Panc1 (cell line): Measurements from ENCODE around the gene DHX36. TPM values are rescaled to one million over a fixed set of nuclear protein-coding genes. Genes with fewer than 3 reads are reported as not detected.

Experiments used
- ATAC-seq: fragments of 200-7000 bp; cut with Tn5 transposase; 2 replicates; pipeline ENCODE4 v1.9.1; 2020; ENCODE audit warnings: mild to moderate bottlenecking, moderate library complexity
- BruUV-seq: library from RNA; stranded (reverse); fragments of 400-500 nt; replicated peaks from 2 replicates; lab custom pipeline; 2021; lab: Mats Ljungman, UMichigan
- CTCF ChIA-PET: fragments of 300-600 bp; sonication (Branson Sonifier 250); formaldehyde crosslinking; loops from one replicate; lab custom pipeline; 2022; ENCODE audit warnings: antibody characterized with exemption; lab: Charles Lee
- POLR2A ChIA-PET: fragments of 300-600 bp; sonication (Branson Sonifier 250); formaldehyde crosslinking; loops from one replicate; lab custom pipeline; 2022; ENCODE audit warnings: antibody characterized with exemption; lab: Charles Lee
- DNase-seq: peaks from one replicate; pipeline ENCODE4 v3.0.0-alpha.2; 2010; ENCODE audit warnings: low read depth, low spot score
- H3K27ac ChIP-seq: 2 replicates; pipeline ENCODE4 v1.5.1; 2011; ENCODE audit warnings: mild to moderate bottlenecking, low read length, inconsistent platforms
- H3K27me3 ChIP-seq: fragments of 200-500 bp; sonication (Bioruptor generic); 2 replicates; pipeline ENCODE4 v1.6.0; 2014; ENCODE audit warnings: low read length, inconsistent platforms; ENCODE audit not compliant: control insufficient read depth, insufficient read depth
- H3K36me3 ChIP-seq: fragments of 200-500 bp; sonication (Bioruptor generic); 2 replicates; pipeline ENCODE4 v1.5.1; 2014; ENCODE audit warnings: inconsistent platforms, mild to moderate bottlenecking, low read length, moderate library complexity; ENCODE audit not compliant: control insufficient read depth, insufficient read depth
- H3K4me1 ChIP-seq: 2 replicates; pipeline ENCODE4 v1.5.1; 2011; ENCODE audit warnings: inconsistent platforms, mild to moderate bottlenecking, low read length, moderate library complexity; ENCODE audit not compliant: control insufficient read depth, insufficient read depth
- H3K4me3 ChIP-seq, 2 experiments: 2 replicates each; pipeline ENCODE4 v1.5.1; 2011 to 2012; ENCODE audit warnings: low read depth in 2 of 2, low read length in 2 of 2, mild to moderate bottlenecking in 2 of 2, inconsistent platforms in 1 of 2, moderate library complexity in 1 of 2
- H3K9me3 ChIP-seq: fragments of 200-500 bp; sonication (Bioruptor generic); 2 replicates; pipeline ENCODE4 v1.5.1; 2014; ENCODE audit warnings: low read depth, mild to moderate bottlenecking, inconsistent platforms, low read length, moderate library complexity; ENCODE audit not compliant: control insufficient read depth, insufficient read depth
- POLR2AphosphoS5 ChIP-seq: IDR thresholded peaks from 2 replicates; pipeline ENCODE4 v1.6.1; 2012; ENCODE audit warnings: mild to moderate bottlenecking, low read depth, low read length, moderate library complexity
- REST ChIP-seq, 2 experiments: IDR thresholded peaks; 2 replicates each; pipeline ENCODE4 v1.6.1; 2011 to 2012; ENCODE audit warnings: low read depth in 2 of 2, control low read depth in 1 of 2, low read length in 1 of 2, mild to moderate bottlenecking in 1 of 2, moderate library complexity in 1 of 2; ENCODE audit not compliant: insufficient read depth in 1 of 2
- SIN3A ChIP-seq: IDR thresholded peaks from 2 replicates; pipeline ENCODE4 v1.6.1; 2012; ENCODE audit warnings: low read depth, mild to moderate bottlenecking, low read length, moderate library complexity, borderline replicate concordance; ENCODE audit not compliant: insufficient read depth
- TCF7L2 ChIP-seq: IDR thresholded peaks from 2 replicates; pipeline ENCODE4 v1.6.1; 2011; ENCODE audit warnings: mild to moderate bottlenecking, low read depth, low read length, inconsistent platforms
- in situ Hi-C: cut with HindIII; loops from 2 replicates; pipeline ENCODE4 v1.10.0; 2016; ENCODE audit warnings: low sequenced_read_pairs, low pct_unique_long_range_greater_than_20kb
- intact Hi-C: fragments of 100-400 bp; cut with micrococcal nuclease; formaldehyde crosslinking; loops from one replicate; pipeline ENCODE4 v1.10.0; 2022; ENCODE audit not compliant: unreplicated experiment
- total RNA-seq: library from RNA; stranded (reverse); gene quantifications from one replicate; pipeline ENCODE4 v1.2.1, GENCODE V29; 2021; ENCODE audit not compliant: unreplicated experiment
- TF ChIP-seq, protein P1 (sequence below): fragments of 450-650 bp; IDR thresholded peaks from 2 replicates; pipeline ENCODE4 v1.5.1; 2017; ENCODE audit warnings: mild to moderate bottlenecking

The DHX36 gene
- total RNA-seq, 1 experiment from 2014 or later = 74.3 TPM

GRCh38 chr3:154250291-154250690 is 74.0 kb downstream of the DHX36 start:
- ChIA-PET POLR2A (no interaction called here), CTCF (no interaction called here)
- H3K27me3 ChIP-seq = no peaks in the 10 kb centered on the region
- ATAC-seq = no peak
- H3K4me1 ChIP-seq = no peaks in the 10 kb centered on the region
- intact Hi-C loops (loop anchor here (5.0 to 10.0 kb wide), 3 partner anchors 153 to 1225 kb away; no protein-coding TSS in a partner anchor), in situ Hi-C loops (no loop called here)
- TF ChIP-seq TCF7L2 (no peak), REST (IDR thresholded peaks at IDR 0.05; ENCODE audit: insufficient read depth in 1 of 2, low read depth in 2 of 2, low read length in 1 of 2) (no peak), POLR2AphosphoS5 (no peak), SIN3A (no peak)
- TF ChIP-seq, protein P1, sequence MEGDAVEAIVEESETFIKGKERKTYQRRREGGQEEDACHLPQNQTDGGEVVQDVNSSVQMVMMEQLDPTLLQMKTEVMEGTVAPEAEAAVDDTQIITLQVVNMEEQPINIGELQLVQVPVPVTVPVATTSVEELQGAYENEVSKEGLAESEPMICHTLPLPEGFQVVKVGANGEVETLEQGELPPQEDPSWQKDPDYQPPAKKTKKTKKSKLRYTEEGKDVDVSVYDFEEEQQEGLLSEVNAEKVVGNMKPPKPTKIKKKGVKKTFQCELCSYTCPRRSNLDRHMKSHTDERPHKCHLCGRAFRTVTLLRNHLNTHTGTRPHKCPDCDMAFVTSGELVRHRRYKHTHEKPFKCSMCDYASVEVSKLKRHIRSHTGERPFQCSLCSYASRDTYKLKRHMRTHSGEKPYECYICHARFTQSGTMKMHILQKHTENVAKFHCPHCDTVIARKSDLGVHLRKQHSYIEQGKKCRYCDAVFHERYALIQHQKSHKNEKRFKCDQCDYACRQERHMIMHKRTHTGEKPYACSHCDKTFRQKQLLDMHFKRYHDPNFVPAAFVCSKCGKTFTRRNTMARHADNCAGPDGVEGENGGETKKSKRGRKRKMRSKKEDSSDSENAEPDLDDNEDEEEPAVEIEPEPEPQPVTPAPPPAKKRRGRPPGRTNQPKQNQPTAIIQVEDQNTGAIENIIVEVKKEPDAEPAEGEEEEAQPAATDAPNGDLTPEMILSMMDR = no peak
- no peak overlapping the region for H3K4me3 ChIP-seq
- H3K27ac ChIP-seq = no peak overlapping the region
- no peaks in the 10 kb centered on the region for H3K9me3 ChIP-seq
- peaks cover 10% of the 10 kb centered on the region for H3K36me3 ChIP-seq
- no peak for DNase-seq
- BruUV-seq = no TSS peak

DNA sequence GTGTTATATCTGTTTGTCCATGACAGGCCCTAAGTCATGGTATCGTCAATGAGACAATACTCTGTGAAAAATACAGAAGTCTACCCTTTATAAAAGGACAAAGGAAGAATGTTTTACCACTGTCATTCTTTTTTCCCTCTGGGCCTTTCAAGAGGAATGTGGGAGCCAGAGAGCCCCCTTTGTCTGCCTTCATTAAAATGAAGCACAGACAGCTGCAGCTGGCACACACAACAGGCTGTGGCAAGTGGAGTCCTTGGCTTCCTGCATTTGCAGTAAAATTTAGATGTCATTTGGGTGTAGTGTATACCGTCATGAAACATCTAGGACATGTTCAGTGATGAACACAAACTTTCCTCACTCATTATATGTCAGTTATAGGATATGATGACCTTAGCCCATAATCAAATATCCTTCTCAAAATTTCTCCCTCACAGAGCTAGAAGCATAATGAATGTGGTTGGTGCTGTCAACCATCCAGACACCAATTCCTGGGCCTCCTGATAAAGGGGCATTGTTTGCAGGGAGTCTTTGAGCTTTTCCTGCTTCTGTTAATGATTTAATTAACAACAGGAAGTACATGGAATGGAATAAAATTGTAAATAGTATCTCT is 76.4 kb downstream of the DHX36 start:
- no peaks in the 10 kb centered on the region for H3K27me3 ChIP-seq
- H3K27ac ChIP-seq = no peak overlapping the region
- intact Hi-C loops = loop anchor here (10.0 kb wide), 1 partner anchor 123 kb away; the partner anchor contains the start of gene ARHGEF26
- DNase-seq = no peak
- CTCF ChIA-PET = no interaction called here
- ATAC-seq = no peak
- no peak overlapping the region for H3K4me3 ChIP-seq
- POLR2A ChIA-PET = no interaction called here
- H3K36me3 ChIP-seq = peaks cover 7% of the 10 kb centered on the region
- no TSS peak for BruUV-seq
- TF ChIP-seq TCF7L2 = no peak
- no peaks in the 10 kb centered on the region for H3K4me1 ChIP-seq
- H3K9me3 ChIP-seq = no peaks in the 10 kb centered on the region
- in situ Hi-C loops = no loop called here

GRCh38 chr3:154244644-154245043 is 79.6 kb downstream of the DHX36 start:
- no peak for TF ChIP-seq TCF7L2
- TF ChIP-seq SIN3A = no peak
- TF ChIP-seq, protein P1 = no peak
- TF ChIP-seq REST (IDR thresholded peaks at IDR 0.05; ENCODE audit: insufficient read depth in 1 of 2, low read depth in 2 of 2, low read length in 1 of 2) = no peak
- TF ChIP-seq POLR2AphosphoS5 = no peak
- H3K27ac ChIP-seq = no peak overlapping the region
- no peaks in the 10 kb centered on the region for H3K27me3 ChIP-seq
- ChIA-PET POLR2A (no interaction called here), CTCF (no interaction called here)
- no peak for DNase-seq
- in situ Hi-C loops (no loop called here), intact Hi-C loops (loop anchor here (10.0 kb wide), 1 partner anchor 120 kb away; the partner anchor contains the start of gene ARHGEF26)
- no peaks in the 10 kb centered on the region for H3K4me1 ChIP-seq
- ATAC-seq = no peak
- H3K9me3 ChIP-seq = no peaks in the 10 kb centered on the region
- H3K4me3 ChIP-seq = no peak overlapping the region
- no TSS peak for BruUV-seq
- H3K36me3 ChIP-seq = no peaks in the 10 kb centered on the region
